Neutrophil (primary cell): ENCODE data around the gene PHF14.

Experiments used
- H3K27ac ChIP-seq: fragments of 200-600 bp; sonication (generic); 2 replicates; pipeline ENCODE4 v1.5.1; 2016; ENCODE audit warnings: mild to moderate bottlenecking, moderate library complexity
- H3K27me3 ChIP-seq: fragments of 200-600 bp; sonication (generic); 2 replicates; pipeline ENCODE4 v1.6.0; 2016; ENCODE audit warnings: mild to moderate bottlenecking
- H3K36me3 ChIP-seq: fragments of 200-600 bp; sonication (generic); 2 replicates; pipeline ENCODE4 v1.5.1; 2017
- H3K4me1 ChIP-seq, 2 experiments: fragments of 200-600 bp in 1 of 2; sonication (generic) in 1 of 2; 1 replicate in 1 of 2; 2 replicates in 1 of 2; pipeline versions ENCODE4 v1.5.1 to v1.6.1; 2013 to 2016; ENCODE audit warnings: low read depth in 1 of 2, low read length in 1 of 2, mild to moderate bottlenecking in 1 of 2, moderate library complexity in 1 of 2; ENCODE audit not compliant: control insufficient read depth in 1 of 2, insufficient read depth in 1 of 2
- H3K4me3 ChIP-seq, 2 experiments: fragments of 200-600 bp in 1 of 2; sonication (generic) in 1 of 2; 1 replicate in 1 of 2; 2 replicates in 1 of 2; pipeline ENCODE4 v1.5.1; 2013 to 2016; ENCODE audit warnings: low read depth in 1 of 2, low read length in 1 of 2, mild to moderate bottlenecking in 1 of 2, moderate library complexity in 1 of 2
- H3K9me3 ChIP-seq: fragments of 200-600 bp; sonication (generic); 2 replicates; pipeline ENCODE4 v1.5.1; 2016
- CTCF ChIP-seq: fragments of 200-600 bp; sonication (generic); IDR thresholded peaks from 2 replicates; pipeline ENCODE4 v1.5.1; 2016; ENCODE audit warnings: antibody characterized with exemption

PHF14 gene

GRCh38 chr7:11191081-11191480 is 217.4 kb downstream of the PHF14 start:
- H3K4me1 ChIP-seq: no peaks in the 10 kb centered on the region
- peaks cover 9% of the 10 kb centered on the region for H3K27me3 ChIP-seq
- no peak overlapping the region for H3K27ac ChIP-seq
- TF ChIP-seq CTCF: no peak
- H3K4me3 ChIP-seq: no peak overlapping the region
- no peaks in the 10 kb centered on the region for H3K36me3 ChIP-seq
- H3K9me3 ChIP-seq: no peaks in the 10 kb centered on the region

GRCh38 chr7:11191574-11192220 is 218.0 kb downstream of the PHF14 start:
- peaks cover 9% of the 10 kb centered on the region for H3K27me3 ChIP-seq
- no peak for TF ChIP-seq CTCF
- H3K27ac ChIP-seq: no peak overlapping the region
- no peaks in the 10 kb centered on the region for H3K9me3 ChIP-seq
- no peak overlapping the region for H3K4me3 ChIP-seq
- no peaks in the 10 kb centered on the region for H3K36me3 ChIP-seq
- no peaks in the 10 kb centered on the region for H3K4me1 ChIP-seq

GRCh38 chr7:11192506-11192905 is 218.8 kb downstream of the PHF14 start:
- H3K27ac ChIP-seq: no peak overlapping the region
- peaks cover 9% of the 10 kb centered on the region for H3K27me3 ChIP-seq
- H3K4me1 ChIP-seq: no peaks in the 10 kb centered on the region
- H3K36me3 ChIP-seq: no peaks in the 10 kb centered on the region
- H3K4me3 ChIP-seq: no peak overlapping the region
- no peak for TF ChIP-seq CTCF
- no peaks in the 10 kb centered on the region for H3K9me3 ChIP-seq

- Histone ChIP-seq H3K36me3 (no peaks in the 10 kb centered on the region), H3K4me3 (no peak overlapping the region), H3K9me3 (no peaks in the 10 kb centered on the region), H3K27me3 (peaks cover 9% of the 10 kb centered on the region), H3K4me1 (no peaks in the 10 kb centered on the region), H3K27ac (no peak overlapping the region)
- TF ChIP-seq CTCF: no peak
Measured at GRCh38 chr7:11193131-11193867, 219.6 kb downstream of the PHF14 start.

- Histone ChIP-seq H3K27me3 (peaks cover 9% of the 10 kb centered on the region), H3K4me3 (no peak overlapping the region), H3K4me1 (no peaks in the 10 kb centered on the region), H3K36me3 (no peaks in the 10 kb centered on the region), H3K27ac (no peak overlapping the region), H3K9me3 (no peaks in the 10 kb centered on the region)
- TF ChIP-seq CTCF: no peak
Measured at GRCh38 chr7:11193888-11194287, 220.2 kb downstream of the PHF14 start.
